ENCODE measurements around the gene SSTR4. TPM values are rescaled to one million over a fixed set of nuclear protein-coding genes. Genes with fewer than 3 reads are reported as not detected.

SSTR4 gene
- total RNA-seq, 1 donor from 2014 or later: not detected

GRCh38 chr20:23078351-23079015 lies 43.4 kb downstream of the SSTR4 start:
- Histone ChIP-seq H3K36me3 (ENCODE audit: control insufficient read depth, insufficient read depth, low read length) (no peaks in the 10 kb centered on the region), H3K27me3 (ENCODE audit: control insufficient read depth, insufficient read depth, low read length) (no peaks in the 10 kb centered on the region), H3K4me3 (ENCODE audit: low read depth, low read length) (no peak overlapping the region)
- no peak for FAIRE-seq
- no peak for DNase-seq (ENCODE audit: low read depth)
- TF ChIP-seq CTCF (IDR thresholded peaks at IDR 0.05; ENCODE audit: insufficient read depth, low read length, severe bottlenecking): no peak

- no peak overlapping the region for H3K4me3 ChIP-seq (ENCODE audit: low read depth, low read length)
- FAIRE-seq (no peak), DNase-seq (ENCODE audit: low read depth) (no peak)
- no peaks in the 10 kb centered on the region for H3K36me3 ChIP-seq (ENCODE audit: control insufficient read depth, insufficient read depth, low read length)
- peak; percentile 15 for TF ChIP-seq CTCF (IDR thresholded peaks at IDR 0.05; ENCODE audit: insufficient read depth, low read length, severe bottlenecking)
- no peaks in the 10 kb centered on the region for H3K27me3 ChIP-seq (ENCODE audit: control insufficient read depth, insufficient read depth, low read length)
Observed at GRCh38 chr20:23079016-23079351, 43.9 kb downstream of the SSTR4 start.

GRCh38 chr20:23079926-23080325 lies 44.8 kb downstream of the SSTR4 start:
- FAIRE-seq (no peak), DNase-seq (ENCODE audit: low read depth) (no peak)
- Histone ChIP-seq H3K4me3 (ENCODE audit: low read depth, low read length) (no peak overlapping the region), H3K36me3 (ENCODE audit: control insufficient read depth, insufficient read depth, low read length) (no peaks in the 10 kb centered on the region), H3K27me3 (ENCODE audit: control insufficient read depth, insufficient read depth, low read length) (no peaks in the 10 kb centered on the region)
- TF ChIP-seq CTCF (IDR thresholded peaks at IDR 0.05; ENCODE audit: insufficient read depth, low read length, severe bottlenecking): no peak

- no peak for TF ChIP-seq CTCF (IDR thresholded peaks at IDR 0.05; ENCODE audit: insufficient read depth, low read length, severe bottlenecking)
- Histone ChIP-seq H3K4me3 (ENCODE audit: low read depth, low read length) (no peak overlapping the region), H3K27me3 (ENCODE audit: control insufficient read depth, insufficient read depth, low read length) (no peaks in the 10 kb centered on the region), H3K36me3 (ENCODE audit: control insufficient read depth, insufficient read depth, low read length) (no peaks in the 10 kb centered on the region)
- FAIRE-seq: no peak
- DNase-seq (ENCODE audit: low read depth): no peak
Observed at GRCh38 chr20:23080521-23080920, 45.4 kb downstream of the SSTR4 start.

- FAIRE-seq: no peak
- no peak for TF ChIP-seq CTCF (IDR thresholded peaks at IDR 0.05; ENCODE audit: insufficient read depth, low read length, severe bottlenecking)
- H3K4me3 ChIP-seq (ENCODE audit: low read depth, low read length): no peak overlapping the region
- no peaks in the 10 kb centered on the region for H3K27me3 ChIP-seq (ENCODE audit: control insufficient read depth, insufficient read depth, low read length)
- DNase-seq (ENCODE audit: low read depth): no peak
- H3K36me3 ChIP-seq (ENCODE audit: control insufficient read depth, insufficient read depth, low read length): no peaks in the 10 kb centered on the region
Observed at GRCh38 chr20:23081263-23081819, 46.2 kb downstream of the SSTR4 start.
